ENCODE results near the gene C16orf92.
"Not testable (repeated sequence)": the region's sequence is repeated elsewhere in the genome, so short reads cannot be mapped to it uniquely, and the experiment has no call there.

DNA sequence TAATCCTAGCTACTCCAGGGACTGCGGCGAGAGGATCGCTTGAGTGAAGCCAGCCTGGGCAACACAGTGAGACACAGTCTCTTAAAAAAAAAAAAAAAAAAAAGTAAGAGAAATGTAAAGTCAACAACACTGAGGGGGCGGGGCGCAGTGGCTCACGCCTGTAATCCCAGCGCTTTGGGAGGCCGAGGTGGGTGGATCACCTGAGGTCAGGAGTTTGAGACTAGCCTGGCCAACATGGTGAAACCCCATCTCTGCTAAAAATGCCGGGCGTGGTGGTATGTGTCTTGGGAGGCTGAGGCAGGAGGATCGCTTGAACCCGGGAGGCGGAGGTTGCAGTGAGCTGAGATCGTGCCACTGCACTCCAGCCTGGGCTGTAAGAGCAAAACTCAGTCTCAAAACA lies 10.4 kb upstream of the C16orf92 start:
- TF ChIP-seq CTCF (IDR thresholded peaks at IDR 0.05; ENCODE audit: extremely low read depth in 1 of 2, insufficient read depth in 1 of 2, low read depth in 1 of 2, low read length in 2 of 2); JUN (IDR thresholded peaks at IDR 0.05; ENCODE audit: borderline replicate concordance, insufficient read depth, insufficient read length, low read depth); EZH2 (IDR thresholded peaks at IDR 0.05; ENCODE audit: borderline replicate concordance, low read depth, low read length, severe bottlenecking); POLR2AphosphoS5 (IDR thresholded peaks at IDR 0.05; ENCODE audit: insufficient read depth, low read depth, low read length); FOS (IDR thresholded peaks at IDR 0.05; ENCODE audit: borderline replicate concordance, insufficient read depth, low read length); POLR2A (IDR thresholded peaks at IDR 0.05; ENCODE audit: low read depth, low read length); MAX (IDR thresholded peaks at IDR 0.05; ENCODE audit: insufficient read depth, insufficient read length): not testable (repeated sequence)

Measured in endothelial cell of umbilical vein (primary cell).